ENCODE measurements around the gene TRIM26.
"Not testable (repeated sequence)": the region's sequence is repeated elsewhere in the genome, so short reads cannot be mapped to it uniquely, and the experiment has no call there.

Gene TRIM26

GRCh38 chr6:30171677-30172471, 41.3 kb downstream of the TRIM26 start:
- DNase-seq (ENCODE audit: low read depth, low spot score), result peak; percentile 87

GRCh38 chr6:30169658-30170614, 43.3 kb downstream of the TRIM26 start:
- peak; percentile 65 for DNase-seq (ENCODE audit: low read depth, low spot score)

- DNase-seq (ENCODE audit: low read depth, low spot score), result no peak
Observed at GRCh38 chr6:30168741-30169140, 44.5 kb downstream of the TRIM26 start.

GRCh38 chr6:30167101-30167500, 46.1 kb downstream of the TRIM26 start:
- DNase-seq (ENCODE audit: low read depth, low spot score), result no peak

GRCh38 chr6:30165238-30165637, 48.0 kb downstream of the TRIM26 start:
- DNase-seq (ENCODE audit: low read depth, low spot score), result not testable (repeated sequence)

GRCh38 chr6:30164714-30165113, 48.5 kb downstream of the TRIM26 start:
- DNase-seq (ENCODE audit: low read depth, low spot score), result no peak

GRCh38 chr6:30163918-30164654, 49.1 kb downstream of the TRIM26 start:
- no peak for DNase-seq (ENCODE audit: low read depth, low spot score)

- DNase-seq (ENCODE audit: low read depth, low spot score), result no peak
Observed at GRCh38 chr6:30163090-30163917, 49.9 kb downstream of the TRIM26 start, which contains the start of gene TRIM15. Gene TRIM15 (plus strand): TSS chr6:30163546. CDS start chr6:30163685, 139 bp downstream.

GRCh38 chr6:30162265-30163089, 50.7 kb downstream of the TRIM26 start:
- DNase-seq (ENCODE audit: low read depth, low spot score), result no peak

- no peak for DNase-seq (ENCODE audit: low read depth, low spot score)
Observed at GRCh38 chr6:30160785-30161531, 52.2 kb downstream of the TRIM26 start, which contains the start of gene TRIM10. Gene TRIM10 (minus strand): TSS chr6:30161211. CDS start chr6:30160858, 353 bp downstream.

GRCh38 chr6:30160008-30160784, 53.0 kb downstream of the TRIM26 start:
- DNase-seq (ENCODE audit: low read depth, low spot score), result no peak

GRCh38 chr6:30158475-30159040, 54.6 kb downstream of the TRIM26 start:
- no peak for DNase-seq (ENCODE audit: low read depth, low spot score)

- DNase-seq (ENCODE audit: low read depth, low spot score), result no peak
Observed at GRCh38 chr6:30157999-30158398, 55.2 kb downstream of the TRIM26 start.

GRCh38 chr6:30157581-30157980, 55.6 kb downstream of the TRIM26 start:
- DNase-seq (ENCODE audit: low read depth, low spot score), result no peak

- DNase-seq (ENCODE audit: low read depth, low spot score), result no peak
Observed at GRCh38 chr6:30156774-30157173, 56.4 kb downstream of the TRIM26 start.

- no peak for DNase-seq (ENCODE audit: low read depth, low spot score)
Observed at GRCh38 chr6:30156262-30156599, 57.0 kb downstream of the TRIM26 start.

GRCh38 chr6:30155520-30156261, 57.5 kb downstream of the TRIM26 start:
- no peak for DNase-seq (ENCODE audit: low read depth, low spot score)
